Left ventricle myocardium inferior (tissue), 1 donor: ENCODE measurements around the gene PKMYT1. TPM values are rescaled to one million over a fixed set of nuclear protein-coding genes. Genes with fewer than 3 reads are reported as not detected.

ENCODE experiments used
- DNase-seq: peaks from one replicate; pipeline ENCODE4 v3.0.0-alpha.2; 2020
- H3K27ac ChIP-seq: fragments of 200-600 bp; replicated peaks from 2 replicates; pipeline ENCODE4 v1.8.0; 2021
- H3K27me3 ChIP-seq: fragments of 200-600 bp; 2 replicates; pipeline ENCODE4 v1.8.0; 2021; ENCODE audit warnings: low read depth
- H3K36me3 ChIP-seq: fragments of 200-600 bp; 2 replicates; pipeline ENCODE4 v1.8.0; 2021
- H3K4me1 ChIP-seq: fragments of 200-600 bp; 2 replicates; pipeline ENCODE4 v1.8.0; 2021
- H3K4me3 ChIP-seq: fragments of 200-600 bp; 2 replicates; pipeline ENCODE4 v1.8.0; 2021; ENCODE audit warnings: mild to moderate bottlenecking, moderate library complexity
- H3K9me3 ChIP-seq: fragments of 200-600 bp; replicated peaks from 2 replicates; pipeline ENCODE4 v1.8.0; 2021
- CTCF ChIP-seq: fragments of 200-600 bp; IDR thresholded peaks from 2 replicates; pipeline ENCODE4 v1.8.0; 2021; ENCODE audit warnings: antibody characterized with exemption, mild to moderate bottlenecking, borderline replicate concordance
- intact Hi-C: fragments of 100-400 bp; cut with micrococcal nuclease; formaldehyde crosslinking; loops from one replicate; pipeline ENCODE4 v1.11.0; 2022
- total RNA-seq: library from RNA; stranded (reverse); fragmentation: NEBNext Ultra II Directional; extraction: Animal tissue kit (Norgen Biotek cat#: 25700); gene quantifications from one replicate; pipeline ENCODE4 v1.2.1, GENCODE V29; 2021
- donor health status: DM: no; HTN: yes; CAD: no; lungs with severe emphysema.

The PKMYT1 gene
- total RNA-seq, 1 donor from 2014 or later = 1.3 TPM

- Histone ChIP-seq H3K27ac (no peak overlapping the region), H3K27me3 (peaks cover 31% of the 10 kb centered on the region), H3K4me3 (no peak overlapping the region), H3K9me3 (no peaks in the 10 kb centered on the region), H3K36me3 (peaks cover 19% of the 10 kb centered on the region), H3K4me1 (peaks cover 52% of the 10 kb centered on the region)
- TF ChIP-seq CTCF = no peak
- intact Hi-C loops = no loop called here
- no peak for DNase-seq
Measured at GRCh38 chr16:3026609-3027488, 46.6 kb upstream of the PKMYT1 start.

GRCh38 chr16:3026003-3026378 is 45.7 kb upstream of the PKMYT1 start:
- intact Hi-C loops = no loop called here
- no peak for DNase-seq
- no peak for TF ChIP-seq CTCF
- Histone ChIP-seq H3K27me3 (peaks cover 25% of the 10 kb centered on the region), H3K4me1 (peaks cover 61% of the 10 kb centered on the region), H3K9me3 (no peaks in the 10 kb centered on the region), H3K36me3 (peaks cover 23% of the 10 kb centered on the region), H3K4me3 (no peak overlapping the region), H3K27ac (no peak overlapping the region)

GRCh38 chr16:3025032-3026002 is 45.1 kb upstream of the PKMYT1 start:
- Histone ChIP-seq H3K27me3 (peaks cover 18% of the 10 kb centered on the region), H3K36me3 (peaks cover 23% of the 10 kb centered on the region), H3K4me3 (no peak overlapping the region), H3K27ac (no peak overlapping the region), H3K4me1 (peaks cover 67% of the 10 kb centered on the region), H3K9me3 (no peaks in the 10 kb centered on the region)
- no peak for TF ChIP-seq CTCF
- intact Hi-C loops = no loop called here
- no peak for DNase-seq

- H3K36me3 ChIP-seq = peaks cover 23% of the 10 kb centered on the region
- peaks cover 7% of the 10 kb centered on the region for H3K27me3 ChIP-seq
- intact Hi-C loops = no loop called here
- H3K4me3 ChIP-seq = peak within 1 kb of the TSS; percentile 83
- no peak for TF ChIP-seq CTCF
- H3K9me3 ChIP-seq = no peaks in the 10 kb centered on the region
- H3K4me1 ChIP-seq = peaks cover 66% of the 10 kb centered on the region
- peak; percentile 97 for DNase-seq
- H3K27ac ChIP-seq = peak within 1 kb of the TSS; percentile 98
Measured at GRCh38 chr16:3023669-3024478, 43.6 kb upstream of the PKMYT1 start, which contains the start of the genes HCFC1R1 and THOC6. HCFC1R1 (minus strand) TSS chr16:3023942; CDS start chr16:3023941, 1 bp downstream. THOC6 (plus strand) TSS chr16:3024035; CDS start chr16:3024327, 292 bp downstream.

GRCh38 chr16:3023415-3023668 is 43.1 kb upstream of the PKMYT1 start:
- H3K9me3 ChIP-seq = no peaks in the 10 kb centered on the region
- H3K27ac ChIP-seq = peak overlapping the region; percentile 98
- peaks cover 63% of the 10 kb centered on the region for H3K4me1 ChIP-seq
- peak overlapping the region; percentile 83 for H3K4me3 ChIP-seq
- H3K27me3 ChIP-seq = peaks cover 9% of the 10 kb centered on the region
- intact Hi-C loops = no loop called here
- peak; percentile 47 for DNase-seq
- no peak for TF ChIP-seq CTCF
- H3K36me3 ChIP-seq = peaks cover 23% of the 10 kb centered on the region
